Measurements from ENCODE around the gene PARD3B. TPM values are rescaled to one million over a fixed set of nuclear protein-coding genes. Genes with fewer than 3 reads are reported as not detected.

The PARD3B gene
- total RNA-seq, 1 donor from 2014 or later = 0.66 TPM

- no peak for TF ChIP-seq CTCF (IDR thresholded peaks at IDR 0.05; ENCODE audit: partially characterized antibody, unreplicated experiment)
- Mint-ChIP-seq H3K36me3 (ENCODE audit: unreplicated experiment) (no peaks in the 10 kb centered on the region), H3K4me3 (ENCODE audit: unreplicated experiment) (no peak overlapping the region), H3K4me1 (ENCODE audit: low read depth, unreplicated experiment) (no peaks in the 10 kb centered on the region), H3K27me3 (ENCODE audit: unreplicated experiment) (no peaks in the 10 kb centered on the region), H3K9me3 (ENCODE audit: unreplicated experiment) (peaks cover 4% of the 10 kb centered on the region), H3K27ac (ENCODE audit: unreplicated experiment) (no peak overlapping the region)
- no peak for DNase-seq
Measured at GRCh38 chr2:204891739-204892138, 346.5 kb downstream of the PARD3B start.

- TF ChIP-seq CTCF (IDR thresholded peaks at IDR 0.05; ENCODE audit: partially characterized antibody, unreplicated experiment) = no peak
- no peak overlapping the region for H3K27ac Mint-ChIP-seq (ENCODE audit: unreplicated experiment)
- no peak overlapping the region for H3K4me3 Mint-ChIP-seq (ENCODE audit: unreplicated experiment)
- no peak for DNase-seq
- H3K9me3 Mint-ChIP-seq (ENCODE audit: unreplicated experiment) = peaks cover 4% of the 10 kb centered on the region
- no peaks in the 10 kb centered on the region for H3K27me3 Mint-ChIP-seq (ENCODE audit: unreplicated experiment)
- H3K36me3 Mint-ChIP-seq (ENCODE audit: unreplicated experiment) = no peaks in the 10 kb centered on the region
- H3K4me1 Mint-ChIP-seq (ENCODE audit: low read depth, unreplicated experiment) = no peaks in the 10 kb centered on the region
Measured at GRCh38 chr2:204892506-204893255, 347.4 kb downstream of the PARD3B start.

- Mint-ChIP-seq H3K4me1 (ENCODE audit: low read depth, unreplicated experiment) (no peaks in the 10 kb centered on the region), H3K36me3 (ENCODE audit: unreplicated experiment) (peaks cover 4% of the 10 kb centered on the region), H3K9me3 (ENCODE audit: unreplicated experiment) (no peaks in the 10 kb centered on the region), H3K27me3 (ENCODE audit: unreplicated experiment) (no peaks in the 10 kb centered on the region), H3K27ac (ENCODE audit: unreplicated experiment) (no peak overlapping the region), H3K4me3 (ENCODE audit: unreplicated experiment) (no peak overlapping the region)
- no peak for DNase-seq
- no peak for TF ChIP-seq CTCF (IDR thresholded peaks at IDR 0.05; ENCODE audit: partially characterized antibody, unreplicated experiment)
Measured at GRCh38 chr2:204896146-204896545, 350.9 kb downstream of the PARD3B start.

GRCh38 chr2:204897561-204897960 lies 352.3 kb downstream of the PARD3B start:
- no peaks in the 10 kb centered on the region for H3K9me3 Mint-ChIP-seq (ENCODE audit: unreplicated experiment)
- H3K36me3 Mint-ChIP-seq (ENCODE audit: unreplicated experiment) = peaks cover 4% of the 10 kb centered on the region
- H3K4me1 Mint-ChIP-seq (ENCODE audit: low read depth, unreplicated experiment) = no peaks in the 10 kb centered on the region
- H3K27me3 Mint-ChIP-seq (ENCODE audit: unreplicated experiment) = no peaks in the 10 kb centered on the region
- H3K4me3 Mint-ChIP-seq (ENCODE audit: unreplicated experiment) = no peak overlapping the region
- DNase-seq = no peak
- TF ChIP-seq CTCF (IDR thresholded peaks at IDR 0.05; ENCODE audit: partially characterized antibody, unreplicated experiment) = no peak
- H3K27ac Mint-ChIP-seq (ENCODE audit: unreplicated experiment) = no peak overlapping the region

GRCh38 chr2:204898928-204899640 lies 353.8 kb downstream of the PARD3B start:
- H3K27me3 Mint-ChIP-seq (ENCODE audit: unreplicated experiment) = no peaks in the 10 kb centered on the region
- no peak for DNase-seq
- no peak for TF ChIP-seq CTCF (IDR thresholded peaks at IDR 0.05; ENCODE audit: partially characterized antibody, unreplicated experiment)
- no peaks in the 10 kb centered on the region for H3K4me1 Mint-ChIP-seq (ENCODE audit: low read depth, unreplicated experiment)
- H3K4me3 Mint-ChIP-seq (ENCODE audit: unreplicated experiment) = no peak overlapping the region
- no peak overlapping the region for H3K27ac Mint-ChIP-seq (ENCODE audit: unreplicated experiment)
- no peaks in the 10 kb centered on the region for H3K9me3 Mint-ChIP-seq (ENCODE audit: unreplicated experiment)
- peaks cover 4% of the 10 kb centered on the region for H3K36me3 Mint-ChIP-seq (ENCODE audit: unreplicated experiment)
